ENCODE results near the gene KDM6B.

Gene KDM6B

DNA sequence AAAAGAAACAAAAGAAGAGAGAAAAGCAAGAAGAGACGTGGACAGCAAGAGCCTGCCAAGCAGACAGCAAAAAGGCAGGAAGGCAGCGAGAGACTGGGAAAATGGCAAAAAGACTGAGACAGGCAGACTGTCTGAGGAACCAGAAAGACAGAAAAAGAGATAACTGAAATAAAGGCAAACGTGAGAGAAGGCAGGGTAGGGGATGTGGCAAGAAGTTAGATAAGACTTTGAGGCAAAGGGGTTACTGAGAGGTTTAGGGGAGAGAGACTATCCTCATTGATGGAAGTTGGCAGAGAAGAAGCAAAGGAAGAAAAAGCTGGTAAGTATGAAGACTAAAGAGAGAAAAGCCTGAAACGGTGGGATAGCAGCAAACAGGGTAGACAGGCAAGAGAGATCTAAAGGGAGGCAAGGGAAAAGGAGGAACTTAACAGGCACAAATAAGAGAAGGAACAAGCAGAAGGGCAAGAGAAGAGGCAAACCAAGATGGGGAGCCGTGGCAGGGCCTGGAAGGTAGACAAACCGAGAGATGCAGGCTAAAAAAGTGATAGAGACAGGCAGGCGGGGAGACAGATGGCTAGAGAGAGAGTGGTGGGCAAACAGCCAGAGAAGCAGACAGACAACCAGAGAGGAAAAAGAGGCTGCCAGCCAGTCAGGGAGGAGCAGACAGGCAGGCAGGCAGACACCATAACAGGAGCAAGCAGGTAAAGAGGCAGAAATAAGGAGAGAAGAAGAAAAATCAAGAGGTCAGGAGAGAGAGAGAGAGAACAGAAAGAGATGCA, 47.4 kb downstream of the KDM6B start:
- H3K36me3 ChIP-seq (ENCODE audit: control insufficient read depth, insufficient read depth, low read length), result no peaks in the 10 kb centered on the region
- H3K9me3 ChIP-seq (ENCODE audit: control insufficient read depth, insufficient read depth, low read length), result no peaks in the 10 kb centered on the region
- no peaks in the 10 kb centered on the region; the same call in 1 of the 2 replicates for H3K27me3 ChIP-seq (ENCODE audit: control insufficient read depth, insufficient read depth, low read length)
- DNase-seq (ENCODE audit: low read depth, low spot score), result no peak
- no CpG with 5 or more reads among the region's 7 CpGs for WGBS (ENCODE audit: insufficient coverage, insufficient read length)
- H3K4me3 ChIP-seq (ENCODE audit: low read length), result no peak overlapping the region
- no peak overlapping the region for H3K27ac ChIP-seq (ENCODE audit: low read length)
- 0 out of 2 replicates have a peak, but pooled peaks cover 2% of the 10 kb centered on the region for H3K4me1 ChIP-seq (ENCODE audit: control insufficient read depth, insufficient read depth, low read length)

DNA sequence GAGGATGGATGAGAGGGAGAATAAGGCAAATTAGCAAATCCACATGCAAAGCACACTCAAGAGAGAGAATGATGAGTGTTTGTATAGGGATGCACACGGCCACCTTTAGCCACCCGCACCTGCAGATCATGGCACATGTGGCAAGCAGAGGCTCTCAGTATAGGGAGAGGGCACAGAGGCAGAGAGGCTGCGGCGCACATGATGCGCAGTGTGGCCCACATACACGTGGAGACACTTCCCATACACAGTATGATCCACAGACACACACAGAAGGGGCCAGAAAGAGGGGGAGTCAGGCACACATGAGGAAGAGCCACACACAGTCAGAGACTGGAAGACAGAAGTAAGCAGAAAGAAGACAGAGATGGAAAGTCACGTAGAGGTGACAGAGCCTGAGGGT, 48.1 kb downstream of the KDM6B start:
- no peak for DNase-seq (ENCODE audit: low read depth, low spot score)
- no peak overlapping the region for H3K27ac ChIP-seq (ENCODE audit: low read length)
- no peaks in the 10 kb centered on the region for H3K36me3 ChIP-seq (ENCODE audit: control insufficient read depth, insufficient read depth, low read length)
- H3K4me1 ChIP-seq (ENCODE audit: control insufficient read depth, insufficient read depth, low read length), result 0 out of 2 replicates have a peak, but pooled peaks cover 2% of the 10 kb centered on the region
- no peaks in the 10 kb centered on the region for H3K9me3 ChIP-seq (ENCODE audit: control insufficient read depth, insufficient read depth, low read length)
- WGBS (ENCODE audit: insufficient coverage, insufficient read length), result no CpG with 5 or more reads among the region's 7 CpGs
- H3K4me3 ChIP-seq (ENCODE audit: low read length), result no peak overlapping the region
- H3K27me3 ChIP-seq (ENCODE audit: control insufficient read depth, insufficient read depth, low read length), result no peaks in the 10 kb centered on the region; the same call in 1 of the 2 replicates

DNA sequence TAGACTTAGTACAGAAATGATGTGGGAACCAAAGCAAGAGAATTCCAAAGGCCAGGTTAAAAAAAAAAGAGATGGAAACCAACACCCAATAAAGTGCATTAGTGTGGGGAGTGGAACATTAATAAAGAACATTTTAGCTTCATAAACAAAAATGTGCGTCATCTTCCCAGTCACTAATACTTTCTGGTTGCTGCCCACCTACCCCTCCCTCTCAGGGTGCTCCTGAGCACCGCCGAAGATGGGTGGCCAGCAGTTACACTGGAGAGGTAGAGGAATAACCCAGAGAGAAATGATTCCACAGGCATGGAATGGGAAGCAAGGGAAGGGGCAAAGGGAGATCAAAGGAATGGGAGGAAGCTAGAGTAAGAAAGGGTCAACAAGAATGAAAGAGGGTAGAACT, 48.6 kb downstream of the KDM6B start:
- H3K4me1 ChIP-seq (ENCODE audit: control insufficient read depth, insufficient read depth, low read length), result 0 out of 2 replicates have a peak, but pooled peaks cover 2% of the 10 kb centered on the region
- no peak overlapping the region for H3K4me3 ChIP-seq (ENCODE audit: low read length)
- no peaks in the 10 kb centered on the region for H3K9me3 ChIP-seq (ENCODE audit: control insufficient read depth, insufficient read depth, low read length)
- WGBS (ENCODE audit: insufficient coverage, insufficient read length), result no CpG with 5 or more reads among the region's 3 CpGs
- no peak for DNase-seq (ENCODE audit: low read depth, low spot score)
- no peaks in the 10 kb centered on the region for H3K36me3 ChIP-seq (ENCODE audit: control insufficient read depth, insufficient read depth, low read length)
- H3K27me3 ChIP-seq (ENCODE audit: control insufficient read depth, insufficient read depth, low read length), result no peaks in the 10 kb centered on the region; the same call in 1 of the 2 replicates
- no peak overlapping the region for H3K27ac ChIP-seq (ENCODE audit: low read length)

Data from iPS DF 6.9 (cell line).